Glomerular endothelial cell (primary cell): ENCODE measurements around the gene RFT1. TPM values are rescaled to one million over a fixed set of nuclear protein-coding genes. Genes with fewer than 3 reads are reported as not detected.
"Not testable (repeated sequence)": the region's sequence is repeated elsewhere in the genome, so short reads cannot be mapped to it uniquely, and the experiment has no call there.

Source experiments
- DNase-seq: peaks from one replicate; pipeline ENCODE4 v3.0.0-alpha.2; 2011; ENCODE audit warnings: low read depth, low spot score; ENCODE audit errors: extremely low read depth
- total RNA-seq: library from RNA; depleted of rRNA; stranded (reverse); fragments of >200 nt; gene quantifications from 2 replicates; pipeline ENCODE4 v1.2.3, GENCODE V29; 2015

Gene RFT1
- total RNA-seq, 1 donor from 2014 or later, result 13.5 TPM

GRCh38 chr3:53073553-53074365 is 56.5 kb downstream of the RFT1 start:
- no peak for DNase-seq

- no peak for DNase-seq
These were observed 57.3 kb downstream of the RFT1 start for GRCh38 chr3:53072653-53073552.

- DNase-seq, result no peak
These were observed 58.3 kb downstream of the RFT1 start for GRCh38 chr3:53071882-53072431.

- no peak for DNase-seq
These were observed 60.7 kb downstream of the RFT1 start for GRCh38 chr3:53069422-53070068.

GRCh38 chr3:53068176-53068575 is 62.1 kb downstream of the RFT1 start:
- DNase-seq, result no peak

GRCh38 chr3:53067567-53067966 is 62.7 kb downstream of the RFT1 start:
- DNase-seq, result no peak

- no peak for DNase-seq
These were observed 64.3 kb downstream of the RFT1 start for GRCh38 chr3:53065841-53066480.

GRCh38 chr3:53062905-53063304 is 67.3 kb downstream of the RFT1 start:
- no peak for DNase-seq

- DNase-seq, result no peak
These were observed 73.8 kb downstream of the RFT1 start for GRCh38 chr3:53056442-53056841.

GRCh38 chr3:53054233-53054632 is 76.0 kb downstream of the RFT1 start:
- DNase-seq, result not testable (repeated sequence)

GRCh38 chr3:53051929-53052328 is 78.3 kb downstream of the RFT1 start:
- no peak for DNase-seq

GRCh38 chr3:53049987-53050386 is 80.2 kb downstream of the RFT1 start:
- no peak for DNase-seq

GRCh38 chr3:53046171-53047170 is 83.8 kb downstream of the RFT1 start:
- DNase-seq, result no peak

GRCh38 chr3:53045518-53046170 is 84.6 kb downstream of the RFT1 start, which contains the start of gene SFMBT1:
SFMBT1 (minus strand) TSS chr3:53046073; CDS start chr3:52969128, 76,945 bp downstream.
- DNase-seq, result no peak

GRCh38 chr3:53044711-53045517 is 85.3 kb downstream of the RFT1 start:
- no peak for DNase-seq

- DNase-seq, result no peak
These were observed 85.9 kb downstream of the RFT1 start for GRCh38 chr3:53044371-53044710.

- no peak for DNase-seq
These were observed 86.5 kb downstream of the RFT1 start for GRCh38 chr3:53043738-53044137.

GRCh38 chr3:53042651-53043050 is 87.6 kb downstream of the RFT1 start:
- no peak for DNase-seq
